Measurements from ENCODE around the gene PKDCC. TPM values are rescaled to one million over a fixed set of nuclear protein-coding genes. Genes with fewer than 3 reads are reported as not detected.

PKDCC gene
- total RNA-seq, result 120 TPM
- long read RNA-seq, transcript PKDCC-201 (7 exons, 2,502 nt), result major isoform, 244 of 342 reads
- long read RNA-seq, partial matches to known transcripts, result 33 of 342 reads
- long read RNA-seq, other reads (novel, unspliced or antisense), result 62 of 342 reads

GRCh38 chr2:42047488-42048298 is at the start of gene PKDCC:
Gene PKDCC (plus strand): TSS chr2:42048021. CDS start chr2:42048200, 179 bp downstream.
- intact Hi-C loops (cut with DNase I), result no loop called here
- DNase-seq (peak; percentile 91), ATAC-seq (ENCODE audit: poor library complexity) (peak; percentile 86)

- ATAC-seq (ENCODE audit: poor library complexity), result peak; percentile 64
- intact Hi-C loops (cut with DNase I), result no loop called here
- DNase-seq, result peak; percentile 61
Observed at GRCh38 chr2:41998186-41999127, 49.4 kb upstream of the PKDCC start.

GRCh38 chr2:41999128-41999480 is 48.7 kb upstream of the PKDCC start:
- no peak for DNase-seq
- ATAC-seq (ENCODE audit: poor library complexity), result peak; percentile 53
- intact Hi-C loops (cut with DNase I), result no loop called here

- intact Hi-C loops (cut with DNase I), result no loop called here
- no peak for ATAC-seq (ENCODE audit: poor library complexity)
- no peak for DNase-seq
Observed at GRCh38 chr2:41999592-42000281, 48.1 kb upstream of the PKDCC start.

GRCh38 chr2:42001711-42002201 is 46.1 kb upstream of the PKDCC start:
- ATAC-seq (ENCODE audit: poor library complexity) (no peak), DNase-seq (no peak)
- intact Hi-C loops (cut with DNase I), result no loop called here

GRCh38 chr2:42007551-42007950 is 40.3 kb upstream of the PKDCC start:
- intact Hi-C loops (cut with DNase I), result no loop called here
- no peak for DNase-seq
- ATAC-seq (ENCODE audit: poor library complexity), result no peak

- intact Hi-C loops (cut with DNase I), result no loop called here
- no peak for DNase-seq
- no peak for ATAC-seq (ENCODE audit: poor library complexity)
Observed at GRCh38 chr2:42008241-42008921, 39.4 kb upstream of the PKDCC start.

- intact Hi-C loops (cut with DNase I), result no loop called here
- ATAC-seq (ENCODE audit: poor library complexity), result no peak
- no peak for DNase-seq
Observed at GRCh38 chr2:42009657-42010580, 37.9 kb upstream of the PKDCC start.

- ATAC-seq (ENCODE audit: poor library complexity), result no peak
- intact Hi-C loops (cut with DNase I), result no loop called here
Observed at GRCh38 chr2:42010743-42011298, 37.0 kb upstream of the PKDCC start.

GRCh38 chr2:42012137-42012536 is 35.7 kb upstream of the PKDCC start:
- intact Hi-C loops (cut with DNase I), result no loop called here
- ATAC-seq (ENCODE audit: poor library complexity), result no peak
- no peak for DNase-seq

More at GRCh38 chr2:42010743-42011298, 37.0 kb upstream of the PKDCC start:
- DNase-seq, result no peak

- DNase-seq (no peak), ATAC-seq (ENCODE audit: poor library complexity) (no peak)
- intact Hi-C loops (cut with DNase I), result no loop called here
Observed at GRCh38 chr2:42012651-42013050, 35.2 kb upstream of the PKDCC start.

- DNase-seq, result no peak
- intact Hi-C loops (cut with DNase I), result no loop called here
Observed at GRCh38 chr2:42013409-42013808, 34.4 kb upstream of the PKDCC start.

GRCh38 chr2:42021464-42021863 is 26.4 kb upstream of the PKDCC start:
- intact Hi-C loops (cut with DNase I), result no loop called here
- ATAC-seq (ENCODE audit: poor library complexity) (peak; percentile 59), DNase-seq (no peak)

More at GRCh38 chr2:42013409-42013808, 34.4 kb upstream of the PKDCC start:
- ATAC-seq (ENCODE audit: poor library complexity), result no peak

GRCh38 chr2:42025151-42025582 is 22.7 kb upstream of the PKDCC start:
- peak; percentile 84 for ATAC-seq (ENCODE audit: poor library complexity)
- intact Hi-C loops (cut with DNase I), result no loop called here
- DNase-seq, result no peak

- no peak for DNase-seq
- intact Hi-C loops (cut with DNase I), result no loop called here
- no peak for ATAC-seq (ENCODE audit: poor library complexity)
Observed at GRCh38 chr2:42026272-42026671, 21.5 kb upstream of the PKDCC start.

- intact Hi-C loops (cut with DNase I), result no loop called here
Observed at GRCh38 chr2:42028571-42029148, 19.2 kb upstream of the PKDCC start.

More at GRCh38 chr2:42028571-42029148, 19.2 kb upstream of the PKDCC start:
- DNase-seq (no peak), ATAC-seq (ENCODE audit: poor library complexity) (peak; percentile 19)

Measured in Right ventricle myocardium superior (tissue), 1 donor.